GM18519 (cell line): ENCODE measurements around the gene TEX14.
"Not testable (repeated sequence)": the region's sequence is repeated elsewhere in the genome, so short reads cannot be mapped to it uniquely, and the experiment has no call there.

Experiments used
- ATAC-seq: cut with Tn5 transposase; IDR thresholded peaks from one replicate; pipeline ENCODE4 v1.9.1; 2021; ENCODE audit warnings: mild to moderate bottlenecking, moderate library complexity; ENCODE audit not compliant: unreplicated experiment, low FRiP score

The TEX14 gene

GRCh38 chr17:58570758-58571157, 121.1 kb downstream of the TEX14 start:
- ATAC-seq, result no peak

GRCh38 chr17:58569196-58569595, 122.6 kb downstream of the TEX14 start:
- no peak for ATAC-seq

- ATAC-seq, result no peak
Observed at GRCh38 chr17:58568044-58568799, 123.6 kb downstream of the TEX14 start.

- ATAC-seq, result no peak
Observed at GRCh38 chr17:58565389-58566311, 126.2 kb downstream of the TEX14 start.

- no peak for ATAC-seq
Observed at GRCh38 chr17:58564971-58565370, 126.9 kb downstream of the TEX14 start.

GRCh38 chr17:58564243-58564642, 127.6 kb downstream of the TEX14 start:
- ATAC-seq, result no peak

- no peak for ATAC-seq
Observed at GRCh38 chr17:58560511-58560910, 131.3 kb downstream of the TEX14 start.

- ATAC-seq, result no peak
Observed at GRCh38 chr17:58557981-58558380, 133.9 kb downstream of the TEX14 start.

- ATAC-seq, result no peak
Observed at GRCh38 chr17:58556833-58557250, 135.0 kb downstream of the TEX14 start.

GRCh38 chr17:58555109-58555508, 136.7 kb downstream of the TEX14 start:
- ATAC-seq, result not testable (repeated sequence)

- no peak for ATAC-seq
Observed at GRCh38 chr17:58541249-58541648, 150.6 kb downstream of the TEX14 start.

GRCh38 chr17:58539698-58540097, 152.1 kb downstream of the TEX14 start:
- no peak for ATAC-seq

GRCh38 chr17:58538811-58539409, 152.9 kb downstream of the TEX14 start:
- ATAC-seq, result no peak

GRCh38 chr17:58537266-58537665, 154.6 kb downstream of the TEX14 start:
- no peak for ATAC-seq

GRCh38 chr17:58536542-58536941, 155.3 kb downstream of the TEX14 start:
- no peak for ATAC-seq

GRCh38 chr17:58535431-58535830, 156.4 kb downstream of the TEX14 start:
- no peak for ATAC-seq

GRCh38 chr17:58534901-58535421, 156.9 kb downstream of the TEX14 start:
- ATAC-seq, result no peak

GRCh38 chr17:58534331-58534730, 157.5 kb downstream of the TEX14 start:
- ATAC-seq, result no peak

GRCh38 chr17:58533616-58534188, 158.1 kb downstream of the TEX14 start:
- ATAC-seq, result no peak

- no peak for ATAC-seq
Observed at GRCh38 chr17:58532555-58532951, 159.3 kb downstream of the TEX14 start.
